K562 (cell line): ENCODE results near the gene SPI1.

Experiments
- KAT8 ChIP-seq: fragments of 450-650 bp; IDR thresholded peaks from 2 replicates; pipeline ENCODE4 v1.6.1; 2016; ENCODE audit warnings: low read depth, mild to moderate bottlenecking
- STAT5B ChIP-seq: fragments of 250-450 bp; sonication (Bioruptor Pico); IDR thresholded peaks from 2 replicates; pipeline ENCODE4 v1.8.0; 2021; ENCODE audit warnings: mild to moderate bottlenecking, inconsistent platforms

DNA sequence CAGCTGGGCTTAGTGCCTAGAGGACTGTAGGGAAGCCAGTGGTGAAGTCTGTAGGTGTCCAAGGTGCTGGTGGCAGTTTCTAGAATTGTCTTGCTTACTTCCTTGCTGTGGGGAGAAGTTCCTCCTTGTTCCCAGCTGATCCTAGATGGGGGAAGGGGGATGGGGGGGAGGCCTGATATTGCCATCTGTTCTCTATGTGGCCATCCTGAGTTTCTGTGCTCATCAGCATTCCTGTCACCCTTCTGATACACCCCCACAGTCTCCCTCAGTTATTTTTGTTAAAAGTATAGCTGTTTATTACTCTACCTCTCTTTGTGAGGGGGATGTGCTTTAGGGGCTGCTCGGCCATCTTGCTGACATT lies 71.9 kb downstream of the SPI1 start:
- TF ChIP-seq STAT5B (CRISPR knock-in tag) (no peak), KAT8 (no peak)
